GM18507 (cell line): ENCODE data around the gene SCG2.

Experiments
- DNase-seq: peaks from one replicate; pipeline ENCODE4 v3.0.0; 2011; ENCODE audit warnings: low read depth; ENCODE audit not compliant: insufficient read length; ENCODE audit errors: extremely low spot score
- FAIRE-seq: peaks from 2 replicates; lab custom pipeline; 2011; peaks lifted over from hg19 to GRCh38; lab: Jason Lieb, UNC

Gene SCG2

DNA sequence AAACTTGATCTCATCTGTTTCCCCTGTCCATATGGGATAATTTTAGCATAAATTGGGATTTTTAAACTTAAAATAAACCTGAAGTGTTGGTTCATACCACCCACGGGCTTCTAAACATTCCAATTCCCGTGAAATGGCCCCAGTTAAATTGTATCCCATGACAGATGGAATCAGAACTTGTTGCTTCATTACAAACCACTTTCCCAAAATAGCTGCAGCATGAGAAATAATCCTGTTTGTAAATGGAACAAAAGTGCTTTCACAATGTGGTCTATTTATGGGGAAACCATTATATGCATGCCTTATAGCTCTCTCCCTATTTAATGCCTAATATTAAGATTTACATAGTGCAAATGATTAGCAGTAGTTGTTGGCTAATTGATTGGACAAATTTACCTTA, 15.9 kb downstream of the SCG2 start:
- DNase-seq (no peak), FAIRE-seq (no peak)

DNA sequence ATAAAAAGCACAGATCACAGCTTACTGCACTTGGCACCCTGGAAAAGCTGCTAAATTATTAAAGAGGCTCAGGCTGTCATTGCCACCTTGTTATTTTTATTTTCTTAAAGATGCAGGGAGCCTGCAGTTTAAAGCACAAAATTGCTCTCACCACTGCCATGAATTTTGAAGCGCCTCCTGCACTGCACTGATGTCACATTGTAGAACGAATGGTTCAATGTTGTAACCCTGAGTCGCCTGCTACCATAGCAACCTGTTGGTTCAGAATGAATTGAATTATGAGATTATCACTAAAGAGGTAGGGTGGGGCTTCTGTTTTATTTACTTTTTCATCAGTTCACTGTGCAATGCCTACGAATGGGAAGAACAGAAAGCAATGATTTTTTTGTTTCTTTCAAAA, 16.5 kb downstream of the SCG2 start:
- FAIRE-seq (no peak), DNase-seq (no peak)

DNA sequence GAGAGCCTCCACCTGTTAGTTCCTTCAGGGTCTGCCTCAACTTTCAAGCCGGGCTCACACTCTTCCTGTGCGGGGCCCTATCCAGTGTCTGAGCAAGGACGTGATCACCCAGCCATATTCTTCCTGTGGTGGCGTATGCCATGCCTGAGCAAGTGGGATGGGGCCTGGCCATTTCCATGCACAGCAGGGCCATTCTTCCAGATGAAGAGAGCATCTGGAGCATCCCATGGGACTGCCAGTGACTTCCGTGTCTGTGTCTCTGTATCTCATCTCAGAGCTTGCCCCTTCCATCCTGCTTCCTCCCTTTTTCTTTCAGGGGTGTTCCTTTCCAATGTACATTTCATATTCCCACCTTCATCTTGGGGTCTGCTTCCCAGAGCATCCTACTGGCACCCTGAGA, 20.2 kb downstream of the SCG2 start:
- DNase-seq (no peak), FAIRE-seq (no peak)

- FAIRE-seq: no peak
- no peak for DNase-seq
These were observed 21.2 kb downstream of the SCG2 start for GRCh38 chr2:223580951-223581350.

DNA sequence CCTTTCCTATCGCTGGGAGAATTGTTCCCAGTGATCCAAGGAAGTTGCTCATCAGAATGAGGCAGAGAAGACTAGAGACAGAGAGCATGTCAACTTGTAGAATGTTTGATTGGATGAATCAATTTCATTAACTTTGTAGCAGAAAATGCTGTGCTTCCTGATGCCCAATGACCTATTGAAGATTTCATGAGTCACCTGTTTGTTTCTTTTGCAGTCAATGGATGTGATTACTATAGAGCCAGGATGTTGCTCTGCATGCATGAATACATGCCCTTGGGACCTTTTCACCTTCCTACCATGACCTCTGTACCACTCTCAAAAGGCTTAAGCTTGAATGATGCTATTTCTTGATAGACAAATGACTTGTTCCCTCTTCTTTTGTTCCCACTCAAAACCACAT, 23.3 kb downstream of the SCG2 start:
- DNase-seq (no peak), FAIRE-seq (no peak)

DNA sequence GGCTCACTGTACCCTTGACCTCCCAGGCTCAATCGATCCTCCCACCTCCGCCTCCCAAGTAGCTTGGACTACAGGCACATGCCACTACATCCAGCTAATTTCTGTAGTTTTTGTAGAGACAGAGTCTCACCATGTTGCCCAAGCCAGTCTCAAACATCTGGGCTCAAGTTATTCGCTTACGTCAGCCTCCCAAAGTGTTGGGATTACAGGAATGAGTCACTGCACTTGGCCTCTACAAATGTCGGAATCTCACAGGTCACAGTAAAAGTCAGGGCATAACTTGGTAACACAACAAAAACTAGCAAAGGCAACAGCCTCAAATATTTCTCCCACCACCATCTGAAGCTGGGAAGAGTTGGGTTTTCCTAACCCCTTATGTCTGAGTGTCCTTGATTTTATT, 25.3 kb downstream of the SCG2 start:
- DNase-seq (no peak), FAIRE-seq (no peak)

DNA sequence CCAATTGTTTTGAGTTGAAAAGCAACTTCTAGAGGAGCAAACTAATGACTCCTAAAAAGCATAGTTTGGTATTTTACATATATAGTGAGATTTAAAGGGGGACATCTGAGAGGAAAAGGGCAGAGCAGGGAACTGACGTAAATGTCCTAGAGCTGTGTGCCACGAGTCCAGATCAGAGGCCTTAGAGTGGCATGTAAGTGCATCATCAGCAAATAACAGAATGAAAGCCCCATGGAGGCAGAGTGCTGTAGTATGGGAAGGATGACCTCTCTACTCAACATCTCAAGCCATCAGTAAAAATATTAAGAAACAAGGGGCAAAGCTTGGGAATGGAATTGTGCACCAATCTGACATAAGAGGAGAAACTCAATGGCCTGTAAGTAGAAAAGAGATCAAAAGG, 31.4 kb downstream of the SCG2 start:
- DNase-seq (no peak), FAIRE-seq (no peak)

GRCh38 chr2:223566396-223566795, 35.8 kb downstream of the SCG2 start:
- no peak for FAIRE-seq
- no peak for DNase-seq

- DNase-seq (no peak), FAIRE-seq (no peak)
These were observed 38.7 kb downstream of the SCG2 start for GRCh38 chr2:223563462-223563861.

DNA sequence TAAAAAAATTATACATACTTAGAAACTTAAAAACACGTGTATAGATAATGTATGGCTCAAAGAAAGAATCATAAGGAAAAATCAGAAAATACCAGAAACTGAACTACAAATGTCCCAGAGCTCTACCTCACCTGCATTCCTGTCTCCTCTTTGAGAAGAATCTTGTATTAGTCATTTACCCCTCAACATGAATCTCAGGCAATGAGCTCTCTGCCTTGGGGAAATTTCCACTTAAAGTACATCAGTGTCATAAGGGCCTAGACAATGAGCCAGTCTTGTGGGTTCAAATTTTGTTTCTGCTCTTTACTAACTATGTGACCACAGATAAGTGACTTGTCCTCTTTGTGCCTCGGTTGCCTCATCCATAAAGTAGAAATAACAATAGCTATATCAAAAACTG, 40.1 kb downstream of the SCG2 start:
- FAIRE-seq (no peak), DNase-seq (no peak)

DNA sequence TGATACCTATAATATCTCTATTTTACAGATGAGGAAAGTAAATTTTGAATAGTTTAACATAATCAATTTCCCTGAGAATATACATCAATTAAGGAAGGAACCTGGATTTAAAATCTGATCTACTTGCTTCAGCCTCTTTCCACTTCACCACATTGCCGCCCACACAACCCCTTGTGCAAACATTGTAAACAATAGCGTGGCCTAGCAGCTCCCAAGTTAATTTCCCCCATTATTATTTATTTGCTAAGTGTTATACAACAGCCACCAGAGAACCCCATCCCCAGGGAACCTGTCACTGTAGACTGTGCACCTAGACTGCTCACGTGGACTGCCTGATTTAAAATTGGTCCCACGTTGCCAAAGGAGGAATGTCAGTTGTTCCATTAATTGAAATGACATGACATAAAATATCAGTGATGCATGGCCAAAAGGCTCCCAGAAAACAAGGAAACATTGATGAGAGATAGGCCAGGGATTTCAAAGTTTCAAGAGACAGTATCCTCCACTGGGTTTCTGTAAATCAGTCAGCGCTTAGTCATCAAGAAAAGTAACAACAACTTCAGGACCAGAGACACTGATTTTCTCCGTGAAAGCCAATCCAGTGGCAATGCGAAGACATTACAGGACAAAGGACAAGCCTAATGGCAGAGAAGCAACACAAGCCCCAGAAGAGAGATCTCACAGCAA, 41.3 kb downstream of the SCG2 start:
- no peak for FAIRE-seq
- DNase-seq: no peak

DNA sequence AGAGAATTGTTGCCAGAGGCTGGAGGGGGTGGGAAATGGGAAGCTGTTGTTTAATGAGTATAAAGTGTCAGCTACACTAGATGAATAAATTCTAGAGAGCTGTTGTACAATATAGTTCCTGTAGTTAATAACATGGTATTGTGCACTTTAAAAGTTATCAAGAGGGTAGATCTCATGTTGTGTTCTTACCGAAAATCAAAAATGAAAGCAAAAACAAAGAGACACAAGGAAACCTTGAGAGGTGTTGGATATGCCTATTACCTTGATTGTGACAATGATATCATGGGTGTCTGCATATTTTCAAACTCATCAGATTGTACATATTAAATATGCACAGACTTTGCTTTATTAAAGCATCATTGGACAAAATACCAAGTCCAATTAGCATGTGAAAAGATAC, 43.2 kb downstream of the SCG2 start:
- DNase-seq (no peak), FAIRE-seq (no peak)

DNA sequence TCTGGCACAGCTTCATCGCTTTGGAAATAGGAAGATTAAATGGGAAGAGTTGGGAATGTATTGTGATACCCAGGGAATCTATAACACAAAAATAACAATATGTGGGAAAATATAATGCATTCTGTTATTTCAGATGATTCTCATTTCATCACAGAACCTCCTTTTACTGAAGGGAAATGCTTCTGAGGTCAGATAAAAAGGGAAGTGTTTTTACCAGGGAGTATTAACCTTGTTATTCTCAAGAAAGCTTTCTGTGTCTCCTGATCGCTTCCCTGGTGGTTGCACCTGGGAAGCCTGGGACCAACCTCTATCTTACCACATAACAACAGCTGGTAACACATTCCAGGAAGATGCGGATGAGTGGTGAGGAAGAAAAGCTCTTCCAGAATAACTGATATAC, 47.2 kb downstream of the SCG2 start:
- FAIRE-seq: no peak
- no peak for DNase-seq

- no peak for DNase-seq
- no peak for FAIRE-seq
These were observed 52.9 kb downstream of the SCG2 start for GRCh38 chr2:223549215-223549614.

GRCh38 chr2:223548194-223548593, 54.0 kb downstream of the SCG2 start:
- DNase-seq: no peak
- no peak for FAIRE-seq
